ENCODE data around the gene GNA14.

Gene GNA14

DNA sequence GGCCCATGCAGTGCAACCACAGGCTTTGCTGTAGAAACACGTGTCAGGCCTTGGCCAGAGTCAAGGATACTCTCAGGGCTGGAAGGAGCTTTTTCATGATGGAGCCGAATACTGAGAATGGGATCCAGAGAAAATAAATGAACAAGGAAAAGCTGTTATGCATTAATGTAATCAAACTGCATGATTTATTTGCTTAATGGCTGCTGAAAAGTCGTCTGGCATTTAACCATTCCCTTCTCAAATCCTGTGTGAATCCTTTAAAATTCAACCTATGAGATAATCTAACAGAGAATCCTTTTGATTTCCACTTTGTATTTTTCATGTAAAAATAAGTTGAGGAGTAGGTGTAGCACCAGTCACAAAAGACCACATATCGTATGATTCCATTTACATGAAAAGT is 24.1 kb upstream of the GNA14 start:
- Histone ChIP-seq H3K27ac (ENCODE audit: extremely low read depth, low read depth, low read length) (no peak overlapping the region), H3K4me1 (ENCODE audit: control insufficient read depth, insufficient read depth, low read length) (no peaks in the 10 kb centered on the region), H3K4me3 (ENCODE audit: low read depth, low read length) (no peak overlapping the region), H3K9me3 (ENCODE audit: control insufficient read depth, insufficient read depth, low read depth, low read length) (no peaks in the 10 kb centered on the region), H3K36me3 (ENCODE audit: control insufficient read depth in 2 of 2, insufficient read depth in 1 of 2, low read length in 2 of 2) (no peaks in the 10 kb centered on the region)
- TF ChIP-seq MYNN (tag by site-specific recombination; IDR thresholded peaks at IDR 0.05; ENCODE audit: borderline replicate concordance) (no peak), ZNF529 (tag by site-specific recombination; IDR thresholded peaks at IDR 0.05; ENCODE audit: insufficient replicate concordance) (no peak)
- CTCF ChIA-PET: no interaction called here
- POLR2A ChIA-PET: no interaction called here

DNA sequence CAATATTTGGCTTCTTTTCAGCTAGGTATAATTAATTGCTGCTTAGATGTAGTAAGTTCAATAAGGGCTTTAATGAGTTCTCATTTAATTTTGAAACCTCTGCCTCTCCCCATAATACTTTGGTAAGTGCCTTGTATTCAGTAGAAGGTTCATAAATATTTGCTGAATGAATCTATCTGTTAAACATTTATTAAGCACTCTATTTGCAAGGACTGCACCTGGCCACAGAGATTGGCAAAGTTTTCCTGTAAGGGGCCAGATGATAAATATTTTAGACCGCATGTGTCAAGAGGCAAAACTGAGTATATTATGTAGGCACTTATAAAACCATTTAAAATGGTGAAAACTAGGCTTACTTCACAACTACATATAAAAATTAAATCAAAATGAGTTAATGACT is 19.0 kb upstream of the GNA14 start:
- ChIA-PET POLR2A (no interaction called here), CTCF (interaction anchor here (0.8 kb wide), 1 partner anchor 84 kb away, joined by 3 read pairs; no protein-coding TSS in a partner anchor)
- no peak overlapping the region for H3K4me3 ChIP-seq (ENCODE audit: low read depth, low read length)
- no peak for TF ChIP-seq ZNF366 (tag by site-specific recombination; conservative IDR thresholded peaks at IDR 0.05)
- no peak for TF ChIP-seq HOXA7 (CRISPR knock-in tag; IDR thresholded peaks at IDR 0.05; ENCODE audit: borderline replicate concordance)
- TF ChIP-seq ZNF214 (tag by site-specific recombination; IDR thresholded peaks at IDR 0.05; ENCODE audit: borderline replicate concordance): no peak
- TF ChIP-seq ZNF24 (tag by site-specific recombination; IDR thresholded peaks at IDR 0.05): no peak
- no peak for TF ChIP-seq SCRT1 (tag by site-specific recombination; IDR thresholded peaks at IDR 0.05; ENCODE audit: borderline replicate concordance)
- no peak for TF ChIP-seq MYNN (tag by site-specific recombination; IDR thresholded peaks at IDR 0.05; ENCODE audit: borderline replicate concordance)
- no peak for TF ChIP-seq ZBTB20 (tag by site-specific recombination; IDR thresholded peaks at IDR 0.05)
- TF ChIP-seq, protein P1, sequence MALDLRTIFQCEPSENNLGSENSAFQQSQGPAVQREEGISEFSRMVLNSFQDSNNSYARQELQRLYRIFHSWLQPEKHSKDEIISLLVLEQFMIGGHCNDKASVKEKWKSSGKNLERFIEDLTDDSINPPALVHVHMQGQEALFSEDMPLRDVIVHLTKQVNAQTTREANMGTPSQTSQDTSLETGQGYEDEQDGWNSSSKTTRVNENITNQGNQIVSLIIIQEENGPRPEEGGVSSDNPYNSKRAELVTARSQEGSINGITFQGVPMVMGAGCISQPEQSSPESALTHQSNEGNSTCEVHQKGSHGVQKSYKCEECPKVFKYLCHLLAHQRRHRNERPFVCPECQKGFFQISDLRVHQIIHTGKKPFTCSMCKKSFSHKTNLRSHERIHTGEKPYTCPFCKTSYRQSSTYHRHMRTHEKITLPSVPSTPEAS (tag by site-specific recombination; IDR thresholded peaks at IDR 0.05): no peak
- TF ChIP-seq ZNF341 (tag by site-specific recombination; IDR thresholded peaks at IDR 0.05; ENCODE audit: low read depth): no peak
- no peak for TF ChIP-seq ZNF548 (tag by site-specific recombination; IDR thresholded peaks at IDR 0.05)
- no peak for TF ChIP-seq TCF7L2 (IDR thresholded peaks at IDR 0.05; ENCODE audit: borderline replicate concordance, low read depth, low read length)
- TF ChIP-seq, protein P2, sequence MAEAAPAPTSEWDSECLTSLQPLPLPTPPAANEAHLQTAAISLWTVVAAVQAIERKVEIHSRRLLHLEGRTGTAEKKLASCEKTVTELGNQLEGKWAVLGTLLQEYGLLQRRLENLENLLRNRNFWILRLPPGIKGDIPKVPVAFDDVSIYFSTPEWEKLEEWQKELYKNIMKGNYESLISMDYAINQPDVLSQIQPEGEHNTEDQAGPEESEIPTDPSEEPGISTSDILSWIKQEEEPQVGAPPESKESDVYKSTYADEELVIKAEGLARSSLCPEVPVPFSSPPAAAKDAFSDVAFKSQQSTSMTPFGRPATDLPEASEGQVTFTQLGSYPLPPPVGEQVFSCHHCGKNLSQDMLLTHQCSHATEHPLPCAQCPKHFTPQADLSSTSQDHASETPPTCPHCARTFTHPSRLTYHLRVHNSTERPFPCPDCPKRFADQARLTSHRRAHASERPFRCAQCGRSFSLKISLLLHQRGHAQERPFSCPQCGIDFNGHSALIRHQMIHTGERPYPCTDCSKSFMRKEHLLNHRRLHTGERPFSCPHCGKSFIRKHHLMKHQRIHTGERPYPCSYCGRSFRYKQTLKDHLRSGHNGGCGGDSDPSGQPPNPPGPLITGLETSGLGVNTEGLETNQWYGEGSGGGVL (tag by site-specific recombination; IDR thresholded peaks at IDR 0.05): no peak
- TF ChIP-seq ZNF140 (tag by site-specific recombination; IDR thresholded peaks at IDR 0.05): no peak
- TF ChIP-seq ZNF544 (tag by site-specific recombination; IDR thresholded peaks at IDR 0.05): no peak
- no peak for TF ChIP-seq SP3 (tag by site-specific recombination; IDR thresholded peaks at IDR 0.05)
- TF ChIP-seq SP7 (tag by site-specific recombination; IDR thresholded peaks at IDR 0.05): no peak
- no peak for TF ChIP-seq ZNF843 (tag by site-specific recombination; IDR thresholded peaks at IDR 0.05)
- TF ChIP-seq ZNF239 (tag by site-specific recombination; IDR thresholded peaks at IDR 0.05): no peak
- TF ChIP-seq HIC1 (tag by site-specific recombination; IDR thresholded peaks at IDR 0.05): no peak
- H3K27ac ChIP-seq (ENCODE audit: extremely low read depth, low read depth, low read length): no peak overlapping the region
- no peaks in the 10 kb centered on the region for H3K9me3 ChIP-seq (ENCODE audit: control insufficient read depth, insufficient read depth, low read depth, low read length)
- no peaks in the 10 kb centered on the region for H3K36me3 ChIP-seq (ENCODE audit: control insufficient read depth in 2 of 2, insufficient read depth in 1 of 2, low read length in 2 of 2)
- no peaks in the 10 kb centered on the region for H3K4me1 ChIP-seq (ENCODE audit: control insufficient read depth, insufficient read depth, low read length)
